SK-N-SH (cell line): ENCODE data around the gene R3HCC1L. TPM values are rescaled to one million over a fixed set of nuclear protein-coding genes. Genes with fewer than 3 reads are reported as not detected.
A peak's percentile ranks its signal among the peaks of the same experiment; 100 is the strongest.

Experiments
- CTCF ChIA-PET: fragments of 300-600, 350-600 bp; formaldehyde crosslinking; extraction: SDS; loops from one replicate; lab custom pipeline; 2021; lab: Yijun Ruan, JAX
- POLR2A ChIA-PET: fragments of 350-600 bp; sonication (Branson Sonifier 250); formaldehyde crosslinking; extraction: SDS; loops from one replicate; lab custom pipeline; 2020; ENCODE audit warnings: antibody characterized with exemption, inconsistent platforms; lab: Yijun Ruan, JAX
- DNase-seq: peaks from one replicate; pipeline ENCODE4 v3.0.0; 2012
- H2AFZ ChIP-seq: fragments of 200-600 bp; sonication (generic); 2 replicates; pipeline ENCODE4 v1.8.1; 2016; ENCODE audit warnings: antibody characterized with exemption, mild to moderate bottlenecking, low read depth
- H3F3A ChIP-seq: fragments of 200-600 bp; sonication (generic); replicated peaks from 2 replicates; pipeline ENCODE3; 2016; ENCODE audit warnings: antibody characterized with exemption, mild to moderate bottlenecking; ENCODE audit not compliant: insufficient read depth
- H3K27ac ChIP-seq, 2 experiments: fragments of 200-500 bp in 1 of 2; fragments of 200-600 bp in 1 of 2; sonication (Bioruptor generic) in 1 of 2; sonication (generic), shearing (Covaris generic) in 1 of 2; 2 replicates each; pipeline versions ENCODE4 v1.5.1 to v1.6.1; 2014 to 2016; ENCODE audit warnings: low read depth in 2 of 2, inconsistent platforms in 1 of 2, low read length in 1 of 2, mild to moderate bottlenecking in 1 of 2, mixed read lengths in 1 of 2
- H3K27me3 ChIP-seq: fragments of 200-600 bp; sonication (generic), shearing (Covaris generic); 2 replicates; pipeline ENCODE4 v1.6.1; 2016; ENCODE audit warnings: mixed run types; ENCODE audit not compliant: insufficient read depth
- H3K36me3 ChIP-seq, 2 experiments: fragments of 200-500 bp in 1 of 2; fragments of 200-600 bp in 1 of 2; sonication (Bioruptor generic) in 1 of 2; sonication (generic) in 1 of 2; replicated peaks in 1 of 2; 2 replicates each; pipeline versions ENCODE3 to v1.5.1; 2014 to 2016; ENCODE audit warnings: low read length in 1 of 2, mild to moderate bottlenecking in 1 of 2; ENCODE audit not compliant: insufficient read depth in 2 of 2, control insufficient read depth in 1 of 2
- H3K4me1 ChIP-seq, 2 experiments: fragments of 200-500 bp in 1 of 2; fragments of 200-600 bp in 1 of 2; sonication (Bioruptor generic) in 1 of 2; sonication (generic), shearing (Covaris generic) in 1 of 2; 2 replicates each; pipeline versions ENCODE4 v1.5.1 to v1.6.1; 2014 to 2016; ENCODE audit warnings: low read depth in 1 of 2, low read length in 1 of 2, mixed run types in 1 of 2; ENCODE audit not compliant: insufficient read depth in 2 of 2, control insufficient read depth in 1 of 2
- H3K4me2 ChIP-seq: fragments of 200-600 bp; sonication (generic), shearing (Covaris generic); 2 replicates; pipeline ENCODE4 v1.6.1; 2017; ENCODE audit warnings: mixed run types
- H3K4me3 ChIP-seq, 2 experiments: fragments of 200-500 bp in 1 of 2; fragments of 200-600 bp in 1 of 2; sonication (Bioruptor generic) in 1 of 2; sonication (generic), shearing (Covaris generic) in 1 of 2; 2 replicates each; pipeline versions ENCODE4 v1.5.1 to v1.8.1; 2014 to 2016; ENCODE audit warnings: low read depth in 2 of 2, inconsistent platforms in 1 of 2, low read length in 1 of 2, mild to moderate bottlenecking in 1 of 2, mixed read lengths in 1 of 2, moderate library complexity in 1 of 2
- H3K79me2 ChIP-seq: fragments of 200-600 bp; sonication (generic); 2 replicates; pipeline ENCODE4 v1.8.1; 2017; ENCODE audit warnings: mild to moderate bottlenecking; ENCODE audit not compliant: insufficient read depth
- H3K9ac ChIP-seq: fragments of 200-600 bp; sonication (generic); 2 replicates; pipeline ENCODE4 v1.6.1; 2017; ENCODE audit warnings: mixed run types
- H3K9me2 ChIP-seq: fragments of 200-600 bp; sonication (generic); 2 replicates; pipeline ENCODE4 v1.6.1; 2017; ENCODE audit warnings: mixed run types
- H3K9me3 ChIP-seq: fragments of 200-600 bp; sonication (generic); 2 replicates; pipeline ENCODE4 v1.6.1; 2017; ENCODE audit warnings: mixed run types, mild to moderate bottlenecking, moderate library complexity
- H4K20me1 ChIP-seq: fragments of 200-600 bp; sonication (generic); 2 replicates; pipeline ENCODE4 v1.6.1; 2017; ENCODE audit warnings: mild to moderate bottlenecking, mixed run types; ENCODE audit not compliant: insufficient read depth
- CTCF ChIP-seq: fragments of 200-600 bp; sonication (generic); IDR thresholded peaks from 2 replicates; pipeline ENCODE4 v1.6.1; 2017; ENCODE audit warnings: antibody characterized with exemption, mild to moderate bottlenecking, moderate library complexity
- GATA2 ChIP-seq: sonication (generic); formaldehyde crosslinking; IDR thresholded peaks from 2 replicates; pipeline ENCODE4 v1.5.0; 2020; ENCODE audit warnings: mild to moderate bottlenecking, missing genetic modification reagents
- MXI1 ChIP-seq: IDR thresholded peaks from 2 replicates; pipeline ENCODE4 v1.6.1; 2012; ENCODE audit warnings: mild to moderate bottlenecking, low read depth, low read length, improper control_type of control experiment
- NRF1 ChIP-seq: IDR thresholded peaks from 2 replicates; pipeline ENCODE4 v1.6.1; 2012; ENCODE audit warnings: low read depth, mild to moderate bottlenecking, low read length
- POLR2AphosphoS5 ChIP-seq: IDR thresholded peaks from 2 replicates; pipeline ENCODE4 v1.6.1; 2012; ENCODE audit warnings: low read depth, low read length
- RAD21 ChIP-seq: IDR thresholded peaks from 2 replicates; pipeline ENCODE4 v1.6.1; 2012; ENCODE audit warnings: mild to moderate bottlenecking, low read length
- RCOR1 ChIP-seq: fragments of 150-350 bp; IDR thresholded peaks from 2 replicates; pipeline ENCODE4 v1.6.1; 2017; ENCODE audit warnings: antibody characterized with exemption, low read length
- SMC3 ChIP-seq: IDR thresholded peaks from 2 replicates; pipeline ENCODE4 v1.6.1; 2012; ENCODE audit warnings: low read depth, low read length, improper control_type of control experiment
- TAF1 ChIP-seq: IDR thresholded peaks from 2 replicates; pipeline ENCODE4 v1.6.1; 2012; ENCODE audit warnings: low read depth, mild to moderate bottlenecking, low read length, moderate library complexity, borderline replicate concordance
- TEAD4 ChIP-seq: IDR thresholded peaks from 2 replicates; pipeline ENCODE4 v1.4.0; 2012; ENCODE audit warnings: mild to moderate bottlenecking, borderline replicate concordance; ENCODE audit not compliant: insufficient read depth
- WGBS: methylation state at CpG from one replicate; pipeline ENCODE4 v1.1.6; 2017; ENCODE audit warnings: low lambda C conversion rate; 5-methylcytosine and 5-hydroxymethylcytosine counted together
- polyA plus RNA-seq, 3 experiments: library from polyadenylated mRNA; depleted of rRNA; stranded (reverse); fragments of >200 nt; gene quantifications; 2 replicates each; pipeline ENCODE4 v1.2.3, GENCODE V29; 2012
- TF ChIP-seq, protein P1 (sequence below): fragments of 150-350 bp; IDR thresholded peaks from 2 replicates; pipeline ENCODE4 v1.6.1; 2016; ENCODE audit warnings: mild to moderate bottlenecking, low read depth, low read length
- TF ChIP-seq, protein P2 (sequence below): IDR thresholded peaks from 2 replicates; pipeline ENCODE4 v1.4.0; 2012; ENCODE audit warnings: low read depth, borderline replicate concordance
- TF ChIP-seq, protein P3 (sequence below): IDR thresholded peaks from 2 replicates; pipeline ENCODE4 v1.4.0; 2012; ENCODE audit warnings: low read depth

R3HCC1L gene
- polyA plus RNA-seq, 1 of the 3 experiments (the other 2 are of a cell fraction) = 6.0 TPM

- TF ChIP-seq SMC3 (no peak), GATA2 (CRISPR knock-in tag) (no peak), RCOR1 (no peak), MXI1 (no peak), NRF1 (no peak), TAF1 (no peak), TEAD4 (no peak)
- TF ChIP-seq, protein P1, sequence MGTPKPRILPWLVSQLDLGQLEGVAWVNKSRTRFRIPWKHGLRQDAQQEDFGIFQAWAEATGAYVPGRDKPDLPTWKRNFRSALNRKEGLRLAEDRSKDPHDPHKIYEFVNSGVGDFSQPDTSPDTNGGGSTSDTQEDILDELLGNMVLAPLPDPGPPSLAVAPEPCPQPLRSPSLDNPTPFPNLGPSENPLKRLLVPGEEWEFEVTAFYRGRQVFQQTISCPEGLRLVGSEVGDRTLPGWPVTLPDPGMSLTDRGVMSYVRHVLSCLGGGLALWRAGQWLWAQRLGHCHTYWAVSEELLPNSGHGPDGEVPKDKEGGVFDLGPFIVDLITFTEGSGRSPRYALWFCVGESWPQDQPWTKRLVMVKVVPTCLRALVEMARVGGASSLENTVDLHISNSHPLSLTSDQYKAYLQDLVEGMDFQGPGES = no peak
- TF ChIP-seq, protein P2, sequence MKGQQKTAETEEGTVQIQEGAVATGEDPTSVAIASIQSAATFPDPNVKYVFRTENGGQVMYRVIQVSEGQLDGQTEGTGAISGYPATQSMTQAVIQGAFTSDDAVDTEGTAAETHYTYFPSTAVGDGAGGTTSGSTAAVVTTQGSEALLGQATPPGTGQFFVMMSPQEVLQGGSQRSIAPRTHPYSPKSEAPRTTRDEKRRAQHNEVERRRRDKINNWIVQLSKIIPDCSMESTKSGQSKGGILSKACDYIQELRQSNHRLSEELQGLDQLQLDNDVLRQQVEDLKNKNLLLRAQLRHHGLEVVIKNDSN = no peak
- TF ChIP-seq, protein P3, sequence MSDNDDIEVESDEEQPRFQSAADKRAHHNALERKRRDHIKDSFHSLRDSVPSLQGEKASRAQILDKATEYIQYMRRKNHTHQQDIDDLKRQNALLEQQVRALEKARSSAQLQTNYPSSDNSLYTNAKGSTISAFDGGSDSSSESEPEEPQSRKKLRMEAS = no peak
- no peak overlapping the region for H2AFZ ChIP-seq
- no peak overlapping the region for H3K27ac ChIP-seq
- ChIA-PET CTCF (interaction anchor here (1.1 to 6.2 kb wide), 7 partner anchors 8 to 143 kb away, joined by 3 to 80 read pairs (median 14); partner anchors contain the start of gene R3HCC1L), POLR2A (no interaction called here)
- peaks cover 3% of the 10 kb centered on the region for H3F3A ChIP-seq
- H3K4me1 ChIP-seq = no peaks in the 10 kb centered on the region
- no peak for DNase-seq
- no peak overlapping the region for H3K4me2 ChIP-seq
- peaks cover 10% of the 10 kb centered on the region for H4K20me1 ChIP-seq
- H3K79me2 ChIP-seq = peaks cover 22% of the 10 kb centered on the region; the same call in 1 of the 2 replicates
- 96% methylated on average over 2 of the region's 2 CpGs for WGBS
- no peaks in the 10 kb centered on the region for H3K9me2 ChIP-seq
- no peaks in the 10 kb centered on the region for H3K9me3 ChIP-seq
- H3K9ac ChIP-seq = no peak overlapping the region
- H3K36me3 ChIP-seq = peaks cover 19 to 21% of the 10 kb centered on the region in 2 experiments
- H3K27me3 ChIP-seq = no peaks in the 10 kb centered on the region
- no peak overlapping the region for H3K4me3 ChIP-seq
Measured at GRCh38 chr10:98169379-98169778, 34.9 kb downstream of the R3HCC1L start.

GRCh38 chr10:98170249-98171117 lies 36.0 kb downstream of the R3HCC1L start:
- WGBS = 40% methylated on average over 3 of the region's 3 CpGs
- H3K79me2 ChIP-seq = peaks cover 22% of the 10 kb centered on the region; the same call in 1 of the 2 replicates
- POLR2A ChIA-PET = interaction anchor here (1.0 kb wide), 1 partner anchor 139 kb away, joined by 3 read pairs; no protein-coding TSS in a partner anchor
- H3K27ac ChIP-seq = no peak overlapping the region
- H3F3A ChIP-seq = peaks cover 3% of the 10 kb centered on the region
- H3K4me3 ChIP-seq = no peak overlapping the region
- CTCF ChIA-PET = interaction anchor here (0.5 to 6.2 kb wide), 33 partner anchors 9 to 1109 kb away, joined by 3 to 80 read pairs (median 4); partner anchors contain the start of gene R3HCC1L
- no peaks in the 10 kb centered on the region for H3K9me3 ChIP-seq
- peak; percentile 43 for DNase-seq
- no peaks in the 10 kb centered on the region for H3K4me1 ChIP-seq
- H2AFZ ChIP-seq = no peak overlapping the region
- TF ChIP-seq SMC3 = peak; percentile 60
- TF ChIP-seq RAD21 = peak; percentile 70
- TF ChIP-seq POLR2AphosphoS5 = no peak
- TF ChIP-seq CTCF = peak; percentile 81
- H3K27me3 ChIP-seq = no peaks in the 10 kb centered on the region
- no peaks in the 10 kb centered on the region for H3K9me2 ChIP-seq
- no peak overlapping the region for H3K9ac ChIP-seq
- H3K36me3 ChIP-seq = peaks cover 19 to 25% of the 10 kb centered on the region in 2 experiments
- peaks cover 10% of the 10 kb centered on the region for H4K20me1 ChIP-seq
- no peak overlapping the region for H3K4me2 ChIP-seq
